ENCODE data around the gene ARL14. TPM values are rescaled to one million over a fixed set of nuclear protein-coding genes. Genes with fewer than 3 reads are reported as not detected.
A peak's percentile ranks its signal among the peaks of the same experiment; 100 is the strongest.
"Not testable (repeated sequence)": the region's sequence is repeated elsewhere in the genome, so short reads cannot be mapped to it uniquely, and the experiment has no call there.

ARL14 gene
- total RNA-seq, 1 donor from 2014 or later: not detected

DNA sequence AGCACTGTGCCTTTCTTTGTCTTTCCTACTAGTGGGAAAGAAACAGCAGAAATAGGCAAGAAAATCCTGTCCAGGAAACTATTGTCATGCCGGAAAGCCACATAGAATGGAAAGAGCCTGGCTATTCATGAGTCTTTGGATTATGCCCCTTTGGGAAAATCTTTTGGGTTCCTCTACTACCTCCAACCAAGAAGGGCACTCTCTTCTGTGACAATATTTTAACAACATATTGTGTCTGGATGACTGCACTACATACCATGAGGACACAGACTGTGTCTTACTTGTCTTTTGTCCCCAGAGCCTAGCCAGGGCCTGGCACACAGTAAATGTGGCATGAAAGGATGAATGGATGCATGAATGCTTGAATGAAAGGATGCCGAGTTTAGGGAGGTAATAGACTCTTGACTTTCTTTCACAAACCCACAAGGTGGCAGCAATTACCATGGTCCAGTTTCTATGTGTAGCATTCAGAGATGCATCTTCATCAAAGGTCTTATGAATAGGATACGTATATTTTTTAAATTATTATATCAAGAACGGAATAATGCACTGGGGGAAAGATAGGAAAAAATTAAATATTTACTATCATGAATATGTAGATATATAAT, 30.3 kb downstream of the ARL14 start:
- TF ChIP-seq, protein P1, sequence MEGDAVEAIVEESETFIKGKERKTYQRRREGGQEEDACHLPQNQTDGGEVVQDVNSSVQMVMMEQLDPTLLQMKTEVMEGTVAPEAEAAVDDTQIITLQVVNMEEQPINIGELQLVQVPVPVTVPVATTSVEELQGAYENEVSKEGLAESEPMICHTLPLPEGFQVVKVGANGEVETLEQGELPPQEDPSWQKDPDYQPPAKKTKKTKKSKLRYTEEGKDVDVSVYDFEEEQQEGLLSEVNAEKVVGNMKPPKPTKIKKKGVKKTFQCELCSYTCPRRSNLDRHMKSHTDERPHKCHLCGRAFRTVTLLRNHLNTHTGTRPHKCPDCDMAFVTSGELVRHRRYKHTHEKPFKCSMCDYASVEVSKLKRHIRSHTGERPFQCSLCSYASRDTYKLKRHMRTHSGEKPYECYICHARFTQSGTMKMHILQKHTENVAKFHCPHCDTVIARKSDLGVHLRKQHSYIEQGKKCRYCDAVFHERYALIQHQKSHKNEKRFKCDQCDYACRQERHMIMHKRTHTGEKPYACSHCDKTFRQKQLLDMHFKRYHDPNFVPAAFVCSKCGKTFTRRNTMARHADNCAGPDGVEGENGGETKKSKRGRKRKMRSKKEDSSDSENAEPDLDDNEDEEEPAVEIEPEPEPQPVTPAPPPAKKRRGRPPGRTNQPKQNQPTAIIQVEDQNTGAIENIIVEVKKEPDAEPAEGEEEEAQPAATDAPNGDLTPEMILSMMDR (IDR thresholded peaks at IDR 0.05): peak in 2 of 3 experiments; percentile 56 to 62
- Histone ChIP-seq H3K9me3 (no peaks in the 10 kb centered on the region), H3K4me1 (no peaks in the 10 kb centered on the region), H3K27me3 (no peaks in the 10 kb centered on the region), H3K4me3 (no peak overlapping the region), H3K36me3 (no peaks in the 10 kb centered on the region), H3K27ac (no peak overlapping the region)
- intact Hi-C loops (cut with DNase I): loop anchor here (1.0 to 10.0 kb wide), 2 partner anchors 235 to 718 kb away; no protein-coding TSS in a partner anchor
- DNase-seq (ENCODE audit: low spot score in 2 of 2): no peak

DNA sequence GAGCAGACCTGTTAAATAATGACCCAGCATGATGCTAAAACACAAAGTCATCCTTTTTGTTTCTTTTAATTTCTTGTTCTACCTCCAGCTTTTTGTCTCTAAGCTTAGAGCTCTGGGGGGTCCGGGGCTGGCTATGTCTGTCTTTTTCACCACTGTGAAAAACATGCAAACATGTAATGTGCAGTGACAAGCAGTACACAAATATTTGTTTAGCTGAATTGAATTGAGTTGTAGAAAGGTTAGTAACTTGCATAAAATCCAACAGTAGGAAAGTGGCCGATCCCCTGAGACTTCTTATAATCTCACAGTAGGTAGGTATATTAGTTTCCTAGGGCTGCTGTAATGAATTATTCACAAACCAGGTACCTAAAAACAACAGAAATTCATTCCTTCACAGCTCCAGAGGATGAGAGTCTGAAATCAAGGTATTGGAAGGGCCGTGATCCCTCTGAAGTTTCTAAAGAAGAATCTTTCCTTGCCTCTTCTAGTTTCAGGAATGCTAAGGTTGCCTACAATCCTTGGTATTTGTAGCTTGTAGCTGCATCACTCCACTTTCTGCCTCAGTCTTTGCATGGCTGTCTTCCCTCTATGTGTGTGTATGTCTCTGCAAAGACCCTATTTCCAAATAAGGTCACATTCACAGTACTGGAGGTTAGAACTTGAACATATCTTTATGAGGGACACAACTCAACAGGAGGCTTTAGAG, 32.7 kb downstream of the ARL14 start:
- Histone ChIP-seq H3K36me3 (no peaks in the 10 kb centered on the region), H3K4me1 (no peaks in the 10 kb centered on the region), H3K27me3 (no peaks in the 10 kb centered on the region), H3K9me3 (no peaks in the 10 kb centered on the region), H3K27ac (no peak overlapping the region), H3K4me3 (no peak overlapping the region)
- TF ChIP-seq, protein P1 (IDR thresholded peaks at IDR 0.05): no peak
- DNase-seq (ENCODE audit: low spot score in 2 of 2): no peak
- intact Hi-C loops (cut with DNase I): loop anchor here (10.0 kb wide), 1 partner anchor 715 kb away; no protein-coding TSS in a partner anchor

DNA sequence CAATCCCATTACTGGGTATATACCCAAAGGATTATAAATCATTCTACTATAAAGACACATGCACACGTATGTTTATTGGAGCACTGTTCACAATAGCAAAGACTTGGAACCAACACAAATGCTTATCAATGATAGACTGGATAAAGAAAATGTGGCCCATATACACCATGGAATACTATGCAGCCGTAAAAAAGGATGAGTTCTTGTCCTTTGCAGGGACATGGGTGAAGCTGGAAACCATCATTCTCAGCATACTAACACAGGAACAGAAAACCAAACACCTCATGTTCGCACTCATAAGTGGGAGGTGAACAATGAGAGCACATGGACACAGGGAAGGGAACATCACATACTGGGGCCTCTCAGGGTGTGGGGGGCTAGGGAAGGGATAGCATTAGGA, 36.2 kb downstream of the ARL14 start:
- not testable (repeated sequence) for H3K4me1 ChIP-seq

DNA sequence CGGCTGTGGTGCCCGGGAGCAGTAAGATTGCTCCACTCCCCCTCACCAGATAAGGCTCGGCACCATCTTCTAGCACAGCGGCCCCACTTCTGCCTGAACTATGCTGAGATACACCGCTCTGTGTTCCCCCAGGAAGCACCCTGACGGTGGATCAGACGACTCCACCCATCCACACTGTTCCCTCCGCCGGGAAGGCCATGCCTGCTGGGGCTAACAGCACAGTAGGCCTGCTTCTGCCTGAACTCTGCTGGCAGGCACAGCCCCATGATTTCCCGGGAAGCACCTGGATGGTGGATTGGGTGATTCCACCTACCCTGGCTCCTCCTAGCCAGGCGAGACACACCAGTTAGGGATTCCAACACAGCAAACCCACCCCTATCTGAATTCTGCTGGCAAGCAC, 42.8 kb downstream of the ARL14 start:
- no peaks in the 10 kb centered on the region for H3K27me3 ChIP-seq
- H3K4me3 ChIP-seq: no peak overlapping the region

More for the DNA sequence above, 36.2 kb downstream of the ARL14 start:
- H3K9me3 ChIP-seq; H3K27ac ChIP-seq; intact Hi-C loops (cut with DNase I); H3K36me3 ChIP-seq; H3K27me3 ChIP-seq; DNase-seq (ENCODE audit: low spot score in 2 of 2); H3K4me3 ChIP-seq: not testable (repeated sequence)

DNA sequence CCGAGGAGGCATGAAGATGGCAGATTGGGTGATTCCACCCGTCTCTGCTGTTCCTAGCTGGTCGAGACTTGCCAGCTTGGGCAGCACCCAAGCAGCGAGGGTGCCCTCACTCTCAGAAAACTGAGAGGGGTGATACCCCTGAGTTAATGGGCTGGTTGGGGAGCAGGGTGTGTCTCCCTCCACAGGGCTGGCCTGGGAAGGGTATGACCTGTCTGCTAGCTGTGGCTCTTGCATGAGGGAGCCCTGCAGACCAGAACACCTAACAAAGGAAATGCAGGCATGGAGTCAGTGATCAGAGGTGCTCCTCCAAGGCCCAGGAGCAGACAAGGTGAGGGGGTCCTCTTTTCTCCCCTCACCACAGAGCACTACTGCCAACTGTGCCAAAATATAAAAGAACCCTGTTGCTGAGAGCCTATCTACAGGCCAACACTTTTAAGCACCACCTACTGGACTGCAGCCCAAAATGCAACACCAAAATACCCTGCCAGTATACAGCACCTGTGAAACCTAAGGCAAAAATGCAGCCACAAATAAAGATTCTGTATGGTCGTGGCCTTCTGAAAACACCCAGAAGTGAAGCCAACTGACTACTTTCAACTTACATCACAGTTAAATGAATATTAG, 43.3 kb downstream of the ARL14 start:
- no peaks in the 10 kb centered on the region for H3K4me1 ChIP-seq
- H3K27me3 ChIP-seq: no peaks in the 10 kb centered on the region
- TF ChIP-seq, protein P1 (IDR thresholded peaks at IDR 0.05): no peak
- H3K9me3 ChIP-seq: no peaks in the 10 kb centered on the region
- DNase-seq (ENCODE audit: low spot score in 2 of 2): no peak
- no peak overlapping the region for H3K4me3 ChIP-seq
- no peaks in the 10 kb centered on the region for H3K36me3 ChIP-seq
- intact Hi-C loops (cut with DNase I): no loop called here
- no peak overlapping the region for H3K27ac ChIP-seq

More for the DNA sequence above, 42.8 kb downstream of the ARL14 start:
- H3K4me1 ChIP-seq: no peaks in the 10 kb centered on the region
- no peaks in the 10 kb centered on the region for H3K9me3 ChIP-seq
- TF ChIP-seq, protein P1 (IDR thresholded peaks at IDR 0.05): no peak
- intact Hi-C loops (cut with DNase I): no loop called here
- DNase-seq (ENCODE audit: low spot score in 2 of 2): no peak
- no peaks in the 10 kb centered on the region for H3K36me3 ChIP-seq
- no peak overlapping the region for H3K27ac ChIP-seq

DNA sequence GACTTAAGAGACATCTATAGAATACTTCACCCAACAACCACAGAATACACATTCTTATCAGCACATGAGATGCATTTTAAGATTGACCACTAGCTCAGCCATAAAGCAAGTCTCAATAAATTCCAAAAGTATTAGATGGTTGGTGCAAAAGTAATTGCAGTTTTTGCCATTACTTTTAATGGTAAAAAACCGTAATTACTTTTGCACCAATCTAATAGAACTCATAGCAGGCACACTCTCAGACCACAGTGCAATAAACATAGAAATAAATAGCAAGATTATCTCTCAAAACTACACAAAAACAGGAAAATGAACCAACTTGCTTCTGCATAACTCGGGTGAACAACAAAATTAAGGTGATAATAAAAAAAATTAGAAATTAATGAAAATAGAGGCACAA, 45.4 kb downstream of the ARL14 start:
- intact Hi-C loops (cut with DNase I): no loop called here
- no peaks in the 10 kb centered on the region for H3K27me3 ChIP-seq
- H3K27ac ChIP-seq: no peak overlapping the region
- no peak for DNase-seq (ENCODE audit: low spot score in 2 of 2)
- H3K4me1 ChIP-seq: no peaks in the 10 kb centered on the region
- H3K36me3 ChIP-seq: no peaks in the 10 kb centered on the region
- H3K4me3 ChIP-seq: no peak overlapping the region
- TF ChIP-seq, protein P1 (IDR thresholded peaks at IDR 0.05): no peak
- H3K9me3 ChIP-seq: no peaks in the 10 kb centered on the region

All from ascending aorta (tissue), 2 donors.